Measurements from ENCODE around the gene SEMA4B. TPM values are rescaled to one million over a fixed set of nuclear protein-coding genes. Genes with fewer than 3 reads are reported as not detected.

The SEMA4B gene
- total RNA-seq, 1 donor from 2014 or later = 7.7 TPM

DNA sequence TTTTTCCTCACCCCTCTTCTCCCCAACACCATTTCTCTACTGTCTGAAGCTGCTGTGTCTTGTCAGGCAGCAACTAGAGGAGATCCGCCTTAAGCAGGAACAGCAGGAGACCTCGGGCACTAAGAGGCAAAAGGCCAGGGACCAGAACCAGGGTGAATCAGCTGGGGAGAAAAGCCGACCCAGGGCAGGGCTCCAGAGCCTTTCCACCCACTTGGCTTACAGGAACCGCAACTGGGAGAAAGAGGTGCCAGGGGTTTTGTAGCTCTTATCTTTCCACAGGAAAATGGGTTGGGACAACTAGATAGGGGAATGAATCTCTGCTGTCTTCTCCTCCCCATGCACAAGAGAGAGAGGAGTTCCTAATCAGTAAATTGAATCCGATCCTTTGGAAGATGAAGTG is 61.3 kb downstream of the SEMA4B start:
- H2AFZ ChIP-seq (replicated peaks) = no peak overlapping the region
- H3K4me2 ChIP-seq = no peak overlapping the region
- Mint-ChIP-seq H3K9me3 (no peaks in the 10 kb centered on the region), H3K36me3 (no peaks in the 10 kb centered on the region), H3K27me3 (ENCODE audit: insufficient read depth, low read depth) (peaks cover 7% of the 10 kb centered on the region), H3K4me1 (peaks cover 15% of the 10 kb centered on the region), H3K4me3 (no peak overlapping the region), H3K27ac (no peak overlapping the region)
- no peaks in the 10 kb centered on the region for H3K36me3 ChIP-seq
- H3K79me2 ChIP-seq (ENCODE audit: low read depth) = peaks cover 19% of the 10 kb centered on the region
- no peaks in the 10 kb centered on the region for H3K9me3 ChIP-seq (ENCODE audit: low read depth)
- H3K27ac ChIP-seq = no peak overlapping the region
- H4K20me1 ChIP-seq (ENCODE audit: low read depth) = peaks cover 10% of the 10 kb centered on the region
- H3K4me3 ChIP-seq = no peak overlapping the region
- DNase-seq (ENCODE audit: low spot score) = no peak
- H3K9ac ChIP-seq = no peak overlapping the region
- H3K27me3 ChIP-seq = no peaks in the 10 kb centered on the region
- TF ChIP-seq EZH2 (IDR thresholded peaks at IDR 0.05) (no peak), EZH2phosphoT487 (IDR thresholded peaks at IDR 0.05) (no peak)
- TF ChIP-seq, protein P1, sequence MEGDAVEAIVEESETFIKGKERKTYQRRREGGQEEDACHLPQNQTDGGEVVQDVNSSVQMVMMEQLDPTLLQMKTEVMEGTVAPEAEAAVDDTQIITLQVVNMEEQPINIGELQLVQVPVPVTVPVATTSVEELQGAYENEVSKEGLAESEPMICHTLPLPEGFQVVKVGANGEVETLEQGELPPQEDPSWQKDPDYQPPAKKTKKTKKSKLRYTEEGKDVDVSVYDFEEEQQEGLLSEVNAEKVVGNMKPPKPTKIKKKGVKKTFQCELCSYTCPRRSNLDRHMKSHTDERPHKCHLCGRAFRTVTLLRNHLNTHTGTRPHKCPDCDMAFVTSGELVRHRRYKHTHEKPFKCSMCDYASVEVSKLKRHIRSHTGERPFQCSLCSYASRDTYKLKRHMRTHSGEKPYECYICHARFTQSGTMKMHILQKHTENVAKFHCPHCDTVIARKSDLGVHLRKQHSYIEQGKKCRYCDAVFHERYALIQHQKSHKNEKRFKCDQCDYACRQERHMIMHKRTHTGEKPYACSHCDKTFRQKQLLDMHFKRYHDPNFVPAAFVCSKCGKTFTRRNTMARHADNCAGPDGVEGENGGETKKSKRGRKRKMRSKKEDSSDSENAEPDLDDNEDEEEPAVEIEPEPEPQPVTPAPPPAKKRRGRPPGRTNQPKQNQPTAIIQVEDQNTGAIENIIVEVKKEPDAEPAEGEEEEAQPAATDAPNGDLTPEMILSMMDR (IDR thresholded peaks at IDR 0.05) = no peak
- H3K4me1 ChIP-seq = peaks cover 14% of the 10 kb centered on the region
- H3F3A ChIP-seq (ENCODE audit: low read depth) = peaks cover 5% of the 10 kb centered on the region

DNA sequence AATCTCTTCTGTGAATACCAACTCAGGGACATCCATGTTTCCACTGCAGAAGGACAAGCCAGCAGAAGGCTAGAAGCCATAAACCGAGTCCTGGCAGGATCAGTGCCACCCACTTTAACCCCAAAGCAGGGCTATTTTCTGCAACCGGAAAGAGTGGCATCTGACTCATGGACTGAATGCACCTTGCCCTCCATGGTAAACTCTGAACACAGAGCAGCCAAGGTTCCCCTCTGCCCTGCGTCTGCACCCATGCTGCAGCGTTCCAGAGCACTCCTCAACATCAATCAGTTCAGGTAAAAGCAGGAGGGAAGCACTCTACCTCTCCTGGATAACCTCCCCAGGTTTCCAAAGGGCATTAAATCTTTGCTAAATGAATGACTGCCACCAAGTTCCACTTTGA is 63.5 kb downstream of the SEMA4B start:
- TF ChIP-seq, protein P1 (IDR thresholded peaks at IDR 0.05) = no peak
- TF ChIP-seq EZH2phosphoT487 (IDR thresholded peaks at IDR 0.05) (no peak), EZH2 (IDR thresholded peaks at IDR 0.05) (no peak)
- no peak overlapping the region for H3K9ac ChIP-seq
- H3K27me3 ChIP-seq = no peaks in the 10 kb centered on the region
- peaks cover 41% of the 10 kb centered on the region for H3K79me2 ChIP-seq (ENCODE audit: low read depth)
- no peak overlapping the region for H2AFZ ChIP-seq (replicated peaks)
- H3F3A ChIP-seq (ENCODE audit: low read depth) = peaks cover 17% of the 10 kb centered on the region
- H3K4me2 ChIP-seq = peak overlapping the region; percentile 86
- Mint-ChIP-seq H3K27ac (peak overlapping the region; percentile 98), H3K9me3 (no peaks in the 10 kb centered on the region), H3K4me3 (peak overlapping the region; percentile 98), H3K27me3 (ENCODE audit: insufficient read depth, low read depth) (peaks cover 7% of the 10 kb centered on the region), H3K4me1 (peaks cover 26% of the 10 kb centered on the region), H3K36me3 (peaks cover 9% of the 10 kb centered on the region)
- peak overlapping the region; percentile 58 for H3K4me3 ChIP-seq
- no peak for DNase-seq (ENCODE audit: low spot score)
- H4K20me1 ChIP-seq (ENCODE audit: low read depth) = peaks cover 26% of the 10 kb centered on the region
- H3K4me1 ChIP-seq = peaks cover 24% of the 10 kb centered on the region
- peaks cover 3% of the 10 kb centered on the region for H3K36me3 ChIP-seq
- H3K9me3 ChIP-seq (ENCODE audit: low read depth) = no peaks in the 10 kb centered on the region
- H3K27ac ChIP-seq = no peak overlapping the region

DNA sequence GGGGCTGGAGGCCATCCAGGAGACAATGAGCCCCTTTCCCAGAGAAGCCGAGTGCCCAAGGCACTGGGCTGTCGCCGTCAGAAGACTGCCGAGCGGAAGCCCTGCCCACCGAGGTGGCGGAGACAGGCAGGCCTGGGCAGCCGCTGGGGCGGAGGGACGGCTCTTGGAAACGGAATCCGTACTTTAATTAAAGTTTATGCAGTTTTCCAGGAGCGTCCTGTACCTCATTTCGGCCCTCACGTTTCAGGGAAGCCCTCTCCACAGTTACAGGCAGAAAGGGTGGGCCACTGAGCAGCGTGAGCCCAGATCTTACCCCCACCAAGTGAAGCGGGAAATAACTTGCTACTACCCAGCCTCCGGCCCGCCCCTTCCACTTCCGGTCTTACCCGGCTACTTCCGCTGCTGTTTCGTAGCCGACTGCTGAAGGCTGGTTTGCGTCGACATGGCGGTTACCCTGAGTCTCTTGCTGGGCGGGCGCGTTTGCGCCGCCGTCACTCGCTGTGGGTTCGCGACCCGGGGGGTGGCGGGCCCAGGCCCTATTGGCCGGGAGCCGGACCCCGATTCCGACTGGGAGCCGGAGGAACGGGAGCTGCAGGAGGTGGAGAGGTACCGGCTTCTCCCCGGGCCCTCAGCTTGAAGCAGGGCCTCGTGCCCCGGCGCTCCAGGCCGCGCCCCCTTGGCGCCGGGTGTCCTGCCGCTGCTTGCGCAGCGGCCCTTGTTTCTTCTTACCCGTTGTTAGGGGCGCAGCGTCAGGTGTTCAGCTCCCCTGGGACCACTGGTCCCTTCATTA is 64.3 kb downstream of the SEMA4B start, which contains the start of gene NGRN:
Gene NGRN (plus strand): TSS at position 402 of the 790 bp plus-strand sequence. CDS start 41 bp downstream, at position 443.
- Histone ChIP-seq H3K9me3 (ENCODE audit: low read depth) (no peaks in the 10 kb centered on the region), H3K4me1 (peaks cover 24% of the 10 kb centered on the region), H2AFZ (replicated peaks) (peak within 1 kb of the TSS; percentile 93), H3K27ac (peak within 1 kb of the TSS; percentile 87), H3K36me3 (peaks cover 3% of the 10 kb centered on the region), H3K27me3 (no peaks in the 10 kb centered on the region), H3K79me2 (ENCODE audit: low read depth) (peaks cover 49% of the 10 kb centered on the region), H3K4me2 (peak within 1 kb of the TSS; percentile 86), H3F3A (ENCODE audit: low read depth) (peaks cover 17% of the 10 kb centered on the region), H3K4me3 (peak within 1 kb of the TSS; percentile 58), H3K9ac (peak within 1 kb of the TSS; percentile 54), H4K20me1 (ENCODE audit: low read depth) (peaks cover 29% of the 10 kb centered on the region)
- TF ChIP-seq, protein P1 (IDR thresholded peaks at IDR 0.05) = no peak
- TF ChIP-seq EZH2 (IDR thresholded peaks at IDR 0.05) (no peak), EZH2phosphoT487 (IDR thresholded peaks at IDR 0.05) (no peak)
- Mint-ChIP-seq H3K4me3 (peak within 1 kb of the TSS; percentile 98), H3K4me1 (peaks cover 27% of the 10 kb centered on the region), H3K27ac (peak within 1 kb of the TSS; percentile 98), H3K36me3 (peaks cover 14% of the 10 kb centered on the region), H3K9me3 (no peaks in the 10 kb centered on the region), H3K27me3 (ENCODE audit: insufficient read depth, low read depth) (peaks cover 7% of the 10 kb centered on the region)
- peak; percentile 82 for DNase-seq (ENCODE audit: low spot score)
